GM12874 (cell line): ENCODE measurements around the gene AMD1.

ENCODE experiments used
- CTCF ChIP-seq: IDR thresholded peaks from 2 replicates; pipeline ENCODE4 v1.5.1; 2011; ENCODE audit warnings: low read depth, mild to moderate bottlenecking, control low read depth, low read length, moderate library complexity; ENCODE audit not compliant: insufficient read depth

Gene AMD1

GRCh38 chr6:110873981-110874879 lies at the start of gene AMD1:
TSS of gene AMD1 (plus strand) at chr6:110874785. CDS start at chr6:110875106, 321 bp downstream.
- no peak for TF ChIP-seq CTCF

DNA sequence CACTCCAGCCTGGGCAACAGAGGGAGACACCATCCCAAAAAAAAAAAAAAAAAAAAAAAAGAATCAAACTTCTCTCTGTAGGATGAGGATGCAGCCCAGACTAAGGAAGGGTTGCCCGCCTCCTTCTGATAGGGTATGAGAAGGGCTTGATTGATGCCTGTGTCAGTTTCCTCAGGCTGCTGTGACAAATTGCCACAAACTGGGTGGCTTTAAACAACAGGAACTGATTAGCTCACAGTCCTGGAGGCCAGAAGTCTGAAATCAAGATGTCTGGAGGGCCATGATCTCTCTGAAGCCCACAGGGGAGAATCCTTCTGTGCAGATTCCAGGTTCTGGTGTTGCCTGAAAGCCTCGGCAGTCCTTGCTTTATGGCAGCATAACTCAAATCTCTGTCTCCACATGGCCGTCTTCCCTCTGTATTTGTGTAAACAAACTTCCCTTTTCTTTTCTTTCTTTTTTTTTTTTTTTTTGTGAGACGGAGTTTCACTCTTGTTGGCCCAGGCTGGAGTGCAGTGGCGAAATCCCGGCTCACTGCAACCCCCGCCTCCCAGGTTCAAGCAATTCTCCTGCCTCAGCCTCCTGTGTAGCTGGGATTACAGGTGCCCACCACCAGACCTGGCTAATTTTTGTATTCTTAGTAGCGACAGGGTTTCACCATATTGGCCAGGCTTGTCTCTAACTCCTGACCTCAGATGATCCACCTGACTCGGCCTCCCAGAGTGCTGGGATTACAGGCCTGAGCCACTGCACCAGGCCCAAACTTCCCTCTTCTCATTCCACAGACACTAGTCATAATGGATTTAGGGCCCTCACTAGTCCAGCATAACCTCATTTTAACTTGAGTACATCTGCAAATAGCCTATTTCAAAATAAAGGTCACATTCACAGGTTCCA lies 48.1 kb upstream of the AMD1 start:
- TF ChIP-seq CTCF, result no peak

DNA sequence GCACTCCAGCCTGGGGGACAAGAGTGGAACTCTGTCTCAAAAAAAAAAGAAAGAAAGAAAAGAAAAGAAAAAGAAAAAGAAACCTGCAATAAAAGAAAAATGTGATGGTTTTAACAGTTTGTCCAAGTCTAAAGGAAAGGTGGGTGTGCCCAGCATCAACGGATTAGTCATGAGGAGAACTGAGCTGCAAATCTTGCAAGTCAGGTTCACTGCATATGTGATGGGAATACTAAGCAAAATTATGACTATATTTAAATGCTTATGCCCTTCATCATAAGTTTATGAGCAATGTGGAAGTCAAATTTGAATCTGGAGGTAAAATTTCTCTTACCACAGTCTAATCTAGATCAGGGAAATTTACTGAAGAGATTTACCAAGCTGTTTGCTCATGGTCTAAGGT lies 46.2 kb upstream of the AMD1 start:
- no peak for TF ChIP-seq CTCF

DNA sequence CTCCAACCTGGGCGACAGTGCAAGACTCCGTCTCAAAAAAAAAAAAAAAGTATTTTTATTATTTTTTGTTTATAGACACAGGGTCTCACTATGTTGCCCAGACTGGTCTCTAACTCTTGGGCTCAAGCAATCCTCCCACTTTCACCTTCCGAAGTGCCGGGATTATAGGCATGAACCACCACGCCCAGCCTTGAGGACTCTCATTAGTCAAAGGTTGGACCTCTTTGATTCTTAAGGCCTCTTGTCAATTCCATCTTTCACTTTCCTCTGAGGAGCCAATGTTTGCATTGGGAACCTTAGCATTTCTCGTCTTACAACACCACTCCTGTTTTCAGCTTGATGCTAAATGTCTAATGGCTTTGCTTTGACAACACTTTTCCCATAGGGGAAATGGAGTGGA lies 43.2 kb upstream of the AMD1 start:
- TF ChIP-seq CTCF, result no peak

DNA sequence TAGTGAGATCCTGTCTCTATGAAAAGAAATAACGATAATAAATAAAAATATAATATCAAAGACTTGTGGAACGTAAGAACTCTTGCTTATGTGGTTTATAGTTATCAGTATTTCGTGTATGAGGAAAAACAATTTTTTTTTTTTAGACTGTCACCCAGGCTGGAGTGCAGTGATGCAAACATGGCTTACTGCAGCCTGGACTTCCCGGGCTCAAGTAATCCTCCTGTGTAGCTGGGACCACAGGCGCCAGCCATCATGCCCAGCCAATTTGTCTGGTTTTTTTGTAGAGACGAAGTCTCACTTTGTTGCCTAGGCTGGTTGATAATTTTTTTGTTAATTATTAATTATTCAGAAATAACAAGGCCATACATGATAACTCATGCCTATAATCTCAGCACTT lies 40.8 kb upstream of the AMD1 start:
- no peak for TF ChIP-seq CTCF

GRCh38 chr6:110841266-110841665 lies 33.3 kb upstream of the AMD1 start:
- no peak for TF ChIP-seq CTCF

DNA sequence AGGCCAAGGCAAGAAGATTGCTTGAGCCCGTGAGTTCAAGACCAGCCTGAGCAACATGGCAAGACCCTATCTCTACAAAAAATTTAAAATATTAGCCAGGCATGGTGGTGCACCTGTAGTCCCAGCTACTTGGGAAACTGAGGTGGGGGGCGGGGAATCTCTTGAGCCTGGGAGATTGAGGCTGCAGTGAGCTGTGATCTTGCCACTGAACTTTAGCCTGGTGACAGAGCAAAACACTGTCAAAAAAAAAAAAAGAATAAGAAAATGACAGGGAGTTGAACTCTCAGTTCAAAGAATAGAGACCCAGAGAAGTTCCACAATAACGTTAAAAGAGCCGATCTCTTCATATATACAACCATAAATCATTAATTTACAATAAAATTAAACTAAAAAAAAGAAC lies 24.8 kb upstream of the AMD1 start:
- TF ChIP-seq CTCF, result no peak
